Uterus (tissue), 4 donors: ENCODE measurements around the gene ITGB8. TPM values are rescaled to one million over a fixed set of nuclear protein-coding genes. Genes with fewer than 3 reads are reported as not detected.

Source experiments
- DNase-seq, 2 donors: peaks; one replicate each; pipeline ENCODE4 v3.0.0-alpha.2; 2019 to 2020
- H3K27ac ChIP-seq, 2 donors: fragments of 200-600 bp; sonication (generic); 1 replicate in 1 of 2; 2 replicates in 1 of 2; pipeline ENCODE4 v1.5.1; 2016 to 2018
- H3K27me3 ChIP-seq, 2 donors: fragments of 200-600 bp; sonication (generic); one replicate each; pipeline ENCODE4 v1.5.1; 2018 to 2019; ENCODE audit warnings: control low read depth in 1 of 2
- H3K36me3 ChIP-seq, 2 donors: fragments of 200-600 bp; sonication (generic); one replicate each; pipeline ENCODE4 v1.5.1; 2019; ENCODE audit warnings: control low read depth in 1 of 2
- H3K4me1 ChIP-seq, 2 donors: fragments of 200-600 bp; sonication (generic); one replicate each; pipeline ENCODE4 v1.5.1; 2018 to 2019; ENCODE audit warnings: control low read depth in 1 of 2
- H3K4me3 ChIP-seq, 2 donors: fragments of 200-600 bp; sonication (generic); 1 replicate in 1 of 2; 2 replicates in 1 of 2; pipeline ENCODE4 v1.5.1; 2018 to 2019; ENCODE audit warnings: mild to moderate bottlenecking in 1 of 2
- H3K9me3 ChIP-seq, 2 donors: fragments of 200-600 bp; sonication (generic); one replicate each; pipeline ENCODE4 v1.5.1; 2019; ENCODE audit warnings: control low read depth in 1 of 2
- POLR2A ChIP-seq, 2 donors: fragments of 450-650 bp; IDR thresholded peaks; one replicate each; pipeline ENCODE4 v1.6.1; 2016; ENCODE audit warnings: antibody characterized with exemption in 2 of 2, mild to moderate bottlenecking in 1 of 2, moderate library complexity in 1 of 2
- intact Hi-C: fragments of 100-400 bp; cut with DNase I; formaldehyde crosslinking; loops from one replicate; pipeline ENCODE4 v1.15.1; 2023; ENCODE audit warnings: low total_unique reads
- total RNA-seq, 4 donors: library from RNA; depleted of rRNA in 3 of 4; stranded (reverse); fragments of >200 nt in 3 of 4; gene quantifications; one replicate each; pipeline versions ENCODE4 v1.1.0 to v1.2.4, GENCODE V29; 2014 to 2023
- TF ChIP-seq, protein P1 (sequence below), 4 experiments: fragments of 200-600 bp in 2 of 4; fragments of 450-650 bp in 2 of 4; sonication (generic) in 2 of 4; IDR thresholded peaks; one replicate each; pipeline ENCODE4 v1.5.1; 2016 to 2019; ENCODE audit warnings: antibody characterized with exemption in 4 of 4, mild to moderate bottlenecking in 2 of 4, moderate library complexity in 1 of 4
- donor health status: DM: yes; HTN: yes; CAD: no.

ITGB8 gene
- total RNA-seq, 4 donors from 2014 or later, result 9.1 to 74.8 (median 27.6) TPM

- intact Hi-C loops, result no loop called here
- no peak for DNase-seq
- Histone ChIP-seq H3K27ac (no peak overlapping the region), H3K4me1 (no peaks in the 10 kb centered on the region), H3K4me3 (no peak overlapping the region), H3K36me3 (no peaks in the 10 kb centered on the region), H3K9me3 (no peaks in the 10 kb centered on the region), H3K27me3 (no peaks in the 10 kb centered on the region)
- no peak for TF ChIP-seq POLR2A (IDR thresholded peaks at IDR 0.05)
- TF ChIP-seq, protein P1, sequence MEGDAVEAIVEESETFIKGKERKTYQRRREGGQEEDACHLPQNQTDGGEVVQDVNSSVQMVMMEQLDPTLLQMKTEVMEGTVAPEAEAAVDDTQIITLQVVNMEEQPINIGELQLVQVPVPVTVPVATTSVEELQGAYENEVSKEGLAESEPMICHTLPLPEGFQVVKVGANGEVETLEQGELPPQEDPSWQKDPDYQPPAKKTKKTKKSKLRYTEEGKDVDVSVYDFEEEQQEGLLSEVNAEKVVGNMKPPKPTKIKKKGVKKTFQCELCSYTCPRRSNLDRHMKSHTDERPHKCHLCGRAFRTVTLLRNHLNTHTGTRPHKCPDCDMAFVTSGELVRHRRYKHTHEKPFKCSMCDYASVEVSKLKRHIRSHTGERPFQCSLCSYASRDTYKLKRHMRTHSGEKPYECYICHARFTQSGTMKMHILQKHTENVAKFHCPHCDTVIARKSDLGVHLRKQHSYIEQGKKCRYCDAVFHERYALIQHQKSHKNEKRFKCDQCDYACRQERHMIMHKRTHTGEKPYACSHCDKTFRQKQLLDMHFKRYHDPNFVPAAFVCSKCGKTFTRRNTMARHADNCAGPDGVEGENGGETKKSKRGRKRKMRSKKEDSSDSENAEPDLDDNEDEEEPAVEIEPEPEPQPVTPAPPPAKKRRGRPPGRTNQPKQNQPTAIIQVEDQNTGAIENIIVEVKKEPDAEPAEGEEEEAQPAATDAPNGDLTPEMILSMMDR (IDR thresholded peaks at IDR 0.05), result no peak
Observed at GRCh38 chr7:20411372-20411771, 80.7 kb downstream of the ITGB8 start.

GRCh38 chr7:20412032-20412431 lies 81.3 kb downstream of the ITGB8 start:
- H3K36me3 ChIP-seq, result no peaks in the 10 kb centered on the region
- TF ChIP-seq POLR2A (IDR thresholded peaks at IDR 0.05), result no peak
- TF ChIP-seq, protein P1 (IDR thresholded peaks at IDR 0.05), result no peak
- H3K27ac ChIP-seq, result no peak overlapping the region
- H3K4me3 ChIP-seq, result no peak overlapping the region
- intact Hi-C loops, result no loop called here
- no peaks in the 10 kb centered on the region for H3K4me1 ChIP-seq
- no peaks in the 10 kb centered on the region for H3K9me3 ChIP-seq
- no peak for DNase-seq
- no peaks in the 10 kb centered on the region for H3K27me3 ChIP-seq

- Histone ChIP-seq H3K27me3 (no peaks in the 10 kb centered on the region), H3K9me3 (no peaks in the 10 kb centered on the region), H3K36me3 (no peaks in the 10 kb centered on the region), H3K27ac (no peak overlapping the region), H3K4me1 (no peaks in the 10 kb centered on the region), H3K4me3 (no peak overlapping the region)
- intact Hi-C loops, result no loop called here
- TF ChIP-seq POLR2A (IDR thresholded peaks at IDR 0.05), result no peak
- TF ChIP-seq, protein P1 (IDR thresholded peaks at IDR 0.05), result no peak
- DNase-seq, result no peak
Observed at GRCh38 chr7:20417260-20417659, 86.6 kb downstream of the ITGB8 start.

- DNase-seq, result no peak
- no peak overlapping the region for H3K4me3 ChIP-seq
- TF ChIP-seq, protein P1 (IDR thresholded peaks at IDR 0.05), result no peak
- TF ChIP-seq POLR2A (IDR thresholded peaks at IDR 0.05), result no peak
- no peaks in the 10 kb centered on the region for H3K36me3 ChIP-seq
- no peaks in the 10 kb centered on the region for H3K9me3 ChIP-seq
- no peaks in the 10 kb centered on the region for H3K4me1 ChIP-seq
- H3K27ac ChIP-seq, result no peak overlapping the region
- intact Hi-C loops, result no loop called here
- H3K27me3 ChIP-seq, result no peaks in the 10 kb centered on the region
Observed at GRCh38 chr7:20417675-20418382, 87.1 kb downstream of the ITGB8 start.

DNA sequence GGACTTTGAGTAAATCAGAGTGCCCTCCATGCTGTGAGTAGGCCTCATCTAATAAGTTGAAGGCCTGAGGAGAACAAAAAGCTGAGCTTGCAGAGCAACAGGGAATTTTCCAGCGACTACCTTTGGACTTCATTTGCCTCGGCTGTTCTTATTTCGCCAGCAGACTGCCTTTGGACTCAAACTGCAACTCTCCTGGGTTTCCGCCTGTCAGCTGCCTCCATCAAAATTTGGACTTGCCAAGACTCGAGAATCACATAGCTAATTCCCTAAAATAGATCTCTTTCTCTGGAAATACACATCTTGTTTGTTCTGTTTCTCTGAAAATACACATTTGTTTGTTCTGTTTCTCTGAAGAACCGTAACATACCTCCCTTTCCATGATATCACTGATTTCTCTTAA lies 93.8 kb downstream of the ITGB8 start:
- intact Hi-C loops, result no loop called here
- no peaks in the 10 kb centered on the region for H3K36me3 ChIP-seq
- TF ChIP-seq, protein P1 (IDR thresholded peaks at IDR 0.05), result no peak
- no peak for TF ChIP-seq POLR2A (IDR thresholded peaks at IDR 0.05)
- H3K27me3 ChIP-seq, result no peaks in the 10 kb centered on the region
- DNase-seq, result no peak
- H3K4me3 ChIP-seq, result no peak overlapping the region
- no peaks in the 10 kb centered on the region for H3K9me3 ChIP-seq
- H3K4me1 ChIP-seq, result no peaks in the 10 kb centered on the region
- H3K27ac ChIP-seq, result no peak overlapping the region
